Endothelial cell of umbilical vein (primary cell): Measurements from ENCODE around the gene ACTL10.

ENCODE experiments used
- CTCF ChIP-seq, 2 donors: IDR thresholded peaks; 1 replicate in 1 of 2; 2 replicates in 1 of 2; pipeline ENCODE4 v1.5.1; 2011; ENCODE audit warnings: low read length in 2 of 2, mild to moderate bottlenecking in 2 of 2, moderate library complexity in 2 of 2, control low read depth in 1 of 2, inconsistent platforms in 1 of 2, low read depth in 1 of 2; ENCODE audit not compliant: insufficient read depth in 1 of 2; ENCODE audit errors: extremely low read depth in 1 of 2
- EZH2 ChIP-seq: IDR thresholded peaks from 2 replicates; pipeline ENCODE4 v1.6.1; 2012; ENCODE audit warnings: borderline replicate concordance, low read depth, mild to moderate bottlenecking, moderate library complexity, low read length, inconsistent platforms; ENCODE audit not compliant: severe bottlenecking
- POLR2AphosphoS5 ChIP-seq: IDR thresholded peaks from 2 replicates; pipeline ENCODE4 v1.6.1; 2012; ENCODE audit warnings: low read depth, mild to moderate bottlenecking, control low read depth, low read length, moderate library complexity; ENCODE audit not compliant: insufficient read depth

- no peak for TF ChIP-seq CTCF (IDR thresholded peaks at IDR 0.05; ENCODE audit: extremely low read depth in 1 of 2, insufficient read depth in 1 of 2, low read depth in 1 of 2, low read length in 2 of 2)
- no peak for TF ChIP-seq POLR2AphosphoS5
- no peak for TF ChIP-seq EZH2
Observed at GRCh38 chr20:33644313-33645071, 22.3 kb upstream of the ACTL10 start.
